Upper lobe of left lung (tissue), 6 donors: Measurements from ENCODE around the gene TBC1D1. TPM values are rescaled to one million over a fixed set of nuclear protein-coding genes. Genes with fewer than 3 reads are reported as not detected.
A peak's percentile ranks its signal among the peaks of the same experiment; 100 is the strongest.

Source experiments
- ATAC-seq, 2 donors: fragments of 200-7000 bp; cut with Tn5 transposase; one replicate each; pipeline ENCODE4 v1.9.1; 2022; ENCODE audit warnings: mild to moderate bottlenecking in 2 of 2, moderate library complexity in 2 of 2; ENCODE audit not compliant: low FRiP score in 2 of 2
- DNase-seq, 2 donors: peaks; one replicate each; pipeline ENCODE4 v3.0.0-alpha.2; 2019 to 2020
- H3K27ac ChIP-seq, 4 donors: fragments of 200-600 bp; sonication (generic); one replicate each; pipeline ENCODE4 v1.5.1; 2016 to 2019
- H3K27me3 ChIP-seq, 4 donors: fragments of 200-600 bp; sonication (generic); one replicate each; pipeline ENCODE4 v1.5.1; 2017 to 2019
- H3K36me3 ChIP-seq, 4 donors: fragments of 200-600 bp; sonication (generic); one replicate each; pipeline ENCODE4 v1.5.1; 2016 to 2019
- H3K4me1 ChIP-seq, 4 donors: fragments of 200-600 bp; sonication (generic); one replicate each; pipeline ENCODE4 v1.5.1; 2018 to 2019
- H3K4me3 ChIP-seq, 4 donors: fragments of 200-600 bp; sonication (generic); one replicate each; pipeline ENCODE4 v1.5.1; 2017 to 2019; ENCODE audit warnings: mild to moderate bottlenecking in 2 of 4, moderate library complexity in 1 of 4
- H3K9me3 ChIP-seq, 4 donors: fragments of 200-600 bp; sonication (generic); one replicate each; pipeline ENCODE4 v1.5.1; 2018 to 2019
- CTCF ChIP-seq, 6 experiments: fragments of 450-650 bp in 4 of 6; fragments of 200-600 bp in 2 of 6; sonication (generic) in 2 of 6; IDR thresholded peaks; one replicate each; pipeline ENCODE4 v1.5.1; 2016 to 2019; ENCODE audit warnings: antibody characterized with exemption in 6 of 6
- EP300 ChIP-seq, 4 donors: sonication (generic); formaldehyde crosslinking; IDR thresholded peaks; one replicate each; pipeline ENCODE4 v1.5.1; 2017; ENCODE audit warnings: antibody characterized with exemption in 4 of 4, control low read depth in 2 of 4
- POLR2A ChIP-seq, 4 donors: fragments of 450-650 bp; IDR thresholded peaks; one replicate each; pipeline ENCODE4 v1.5.1; 2016 to 2017; ENCODE audit warnings: antibody characterized with exemption in 4 of 4, mild to moderate bottlenecking in 2 of 4
- POLR2AphosphoS5 ChIP-seq, 2 donors: sonication (generic); formaldehyde crosslinking; IDR thresholded peaks; one replicate each; pipeline ENCODE4 v1.5.1; 2017; ENCODE audit warnings: antibody characterized with exemption in 2 of 2
- WGBS, 2 donors: methylation state at CpG; one replicate each; pipeline ENCODE4 v1.1.5; 2017 to 2018; 5-methylcytosine and 5-hydroxymethylcytosine counted together
- total RNA-seq, 6 donors: library from RNA; depleted of rRNA in 4 of 6; stranded (reverse); fragments of >200 nt in 4 of 6; gene quantifications; one replicate each; pipeline versions ENCODE4 v1.1.0 to v1.2.1, GENCODE V29; 2016 to 2021
- donor health status: DM: no; HTN: no; CAD: no; lungs with moderate emphysema.
- donor health status: DM: no; HTN: yes; CAD: no; lungs with severe emphysema.

TBC1D1 gene
- total RNA-seq, 6 donors from 2014 or later = 45.1 to 68.1 (median 58.0) TPM

GRCh38 chr4:38149997-38150671, 259.2 kb downstream of the TBC1D1 start:
- peak in 1 of 2 donors; percentile 16 for ATAC-seq
- Histone ChIP-seq H3K4me3 (no peak overlapping the region), H3K36me3 (no peaks in the 10 kb centered on the region), H3K27ac (no peak overlapping the region), H3K27me3 (no peaks in the 10 kb centered on the region), H3K4me1 (peaks cover 6 to 28% (median 23%) of the 10 kb centered on the region in 4 donors), H3K9me3 (no peaks in the 10 kb centered on the region)
- no peak for DNase-seq
- TF ChIP-seq POLR2A (IDR thresholded peaks at IDR 0.05) (no peak), CTCF (IDR thresholded peaks at IDR 0.05) (no peak), EP300 (IDR thresholded peaks at IDR 0.05) (no peak), POLR2AphosphoS5 (IDR thresholded peaks at IDR 0.05) (no peak)
- WGBS, 2 donors = 38 to 48% methylated on average over 8 of the region's 8 CpGs

- no peak overlapping the region for H3K4me3 ChIP-seq
- no peak for TF ChIP-seq CTCF (IDR thresholded peaks at IDR 0.05)
- no peak for TF ChIP-seq POLR2AphosphoS5 (IDR thresholded peaks at IDR 0.05)
- no peak for TF ChIP-seq POLR2A (IDR thresholded peaks at IDR 0.05)
- H3K36me3 ChIP-seq = no peaks in the 10 kb centered on the region
- H3K27me3 ChIP-seq = no peaks in the 10 kb centered on the region
- 86 to 88% methylated on average over 5 of the region's 5 CpGs for WGBS, 2 donors
- DNase-seq (no peak), ATAC-seq (peak in 1 of 2 donors; percentile 69)
- peaks cover 11 to 34% (median 25%) of the 10 kb centered on the region in 4 donors for H3K4me1 ChIP-seq
- H3K9me3 ChIP-seq = no peaks in the 10 kb centered on the region
- no peak overlapping the region for H3K27ac ChIP-seq
Observed at GRCh38 chr4:38150766-38151165, 259.9 kb downstream of the TBC1D1 start.

- no peak for TF ChIP-seq CTCF (IDR thresholded peaks at IDR 0.05)
- TF ChIP-seq POLR2A (IDR thresholded peaks at IDR 0.05) = no peak
- TF ChIP-seq EP300 (IDR thresholded peaks at IDR 0.05) = no peak
- no peak for TF ChIP-seq POLR2AphosphoS5 (IDR thresholded peaks at IDR 0.05)
- no peak for ATAC-seq
- no peaks in the 10 kb centered on the region for H3K27me3 ChIP-seq
- no peaks in the 10 kb centered on the region for H3K9me3 ChIP-seq
- WGBS, 2 donors = 86 to 91% methylated on average over 5 to 6 of the region's 6 CpGs
- H3K36me3 ChIP-seq = no peaks in the 10 kb centered on the region
- H3K27ac ChIP-seq = no peak overlapping the region
- no peak for DNase-seq
- H3K4me1 ChIP-seq = peaks cover 11 to 36% (median 23%) of the 10 kb centered on the region in 4 donors
- no peak overlapping the region for H3K4me3 ChIP-seq
Observed at GRCh38 chr4:38151873-38152272, 261.0 kb downstream of the TBC1D1 start.

- Histone ChIP-seq H3K27me3 (no peaks in the 10 kb centered on the region), H3K4me3 (no peak overlapping the region), H3K27ac (no peak overlapping the region), H3K9me3 (no peaks in the 10 kb centered on the region), H3K4me1 (peaks cover 11 to 38% (median 23%) of the 10 kb centered on the region in 4 donors), H3K36me3 (no peaks in the 10 kb centered on the region)
- TF ChIP-seq POLR2A (IDR thresholded peaks at IDR 0.05) (no peak), EP300 (IDR thresholded peaks at IDR 0.05) (no peak), CTCF (IDR thresholded peaks at IDR 0.05) (no peak), POLR2AphosphoS5 (IDR thresholded peaks at IDR 0.05) (no peak)
- WGBS, 2 donors = 91 to 100% methylated on average over 1 of the region's 1 CpG
- DNase-seq = no peak
- no peak for ATAC-seq
Observed at GRCh38 chr4:38152305-38152704, 261.4 kb downstream of the TBC1D1 start.
